Brain pericyte (primary cell): ENCODE results near the gene ZNF177.
"Not testable (repeated sequence)": the region's sequence is repeated elsewhere in the genome, so short reads cannot be mapped to it uniquely, and the experiment has no call there.

ENCODE experiments used
- DNase-seq: peaks from one replicate; pipeline ENCODE4 v3.0.0-alpha.2; 2012; ENCODE audit warnings: low read depth, low spot score

Gene ZNF177

GRCh38 chr19:9362905-9363304 is at the start of gene ZNF177:
TSS of gene ZNF177 (plus strand) at chr19:9363013. CDS start at chr19:9378312, 15,299 bp downstream.
- DNase-seq, result no peak

- no peak for DNase-seq
These were observed 49.1 kb upstream of the ZNF177 start for GRCh38 chr19:9313756-9314155.

- DNase-seq, result no peak
These were observed 41.5 kb upstream of the ZNF177 start for GRCh38 chr19:9321338-9321737.

- DNase-seq, result not testable (repeated sequence)
These were observed 41.1 kb upstream of the ZNF177 start for GRCh38 chr19:9321756-9322155.

- DNase-seq, result not testable (repeated sequence)
These were observed 40.6 kb upstream of the ZNF177 start for GRCh38 chr19:9322201-9322600.

GRCh38 chr19:9323557-9323918 is 39.3 kb upstream of the ZNF177 start:
- DNase-seq, result no peak

GRCh38 chr19:9323919-9324583 is 38.8 kb upstream of the ZNF177 start, which contains the start of gene ZNF559:
TSS of gene ZNF559 (plus strand) at chr19:9324179. CDS start at chr19:9338550, 14,371 bp downstream.
- DNase-seq, result peak; percentile 95

- no peak for DNase-seq
These were observed 38.2 kb upstream of the ZNF177 start for GRCh38 chr19:9324584-9324962.

GRCh38 chr19:9329999-9330398 is 32.8 kb upstream of the ZNF177 start:
- DNase-seq, result no peak

- no peak for DNase-seq
These were observed 20.1 kb upstream of the ZNF177 start for GRCh38 chr19:9342610-9343304.

- DNase-seq, result no peak
These were observed 17.8 kb upstream of the ZNF177 start for GRCh38 chr19:9345005-9345404.

- no peak for DNase-seq
These were observed 14.6 kb upstream of the ZNF177 start for GRCh38 chr19:9348253-9348652.

GRCh38 chr19:9348671-9349070 is 14.1 kb upstream of the ZNF177 start:
- no peak for DNase-seq

GRCh38 chr19:9352505-9352904 is 10.3 kb upstream of the ZNF177 start:
- DNase-seq, result no peak

GRCh38 chr19:9353011-9353410 is 9.8 kb upstream of the ZNF177 start:
- no peak for DNase-seq

GRCh38 chr19:9354651-9355050 is 8.2 kb upstream of the ZNF177 start:
- DNase-seq, result no peak

GRCh38 chr19:9370738-9371619 is 8.2 kb downstream of the ZNF177 start:
- no peak for DNase-seq

GRCh38 chr19:9381361-9381785 is 18.6 kb downstream of the ZNF177 start:
- no peak for DNase-seq

- peak; percentile 24 for DNase-seq
These were observed 44.1 kb downstream of the ZNF177 start for GRCh38 chr19:9406798-9407352.

GRCh38 chr19:9407827-9408226 is 45.0 kb downstream of the ZNF177 start:
- DNase-seq, result no peak

GRCh38 chr19:9413240-9413954 is 50.6 kb downstream of the ZNF177 start:
- no peak for DNase-seq
